ENCODE results near the gene CUL2. TPM values are rescaled to one million over a fixed set of nuclear protein-coding genes. Genes with fewer than 3 reads are reported as not detected.

Gene CUL2
- total and polyA plus RNA-seq, 10 of the 15 experiments (the other 5 are each of a cell fraction or from before 2014, with no cell fraction given), result 11.9 to 56.5 (median 33.2) TPM

GRCh38 chr10:35017608-35018007 lies 72.5 kb downstream of the CUL2 start (continued):
- TF ChIP-seq REST (IDR thresholded peaks at IDR 0.05; ENCODE audit: low read depth, low read length) (no peak), CHD1 (IDR thresholded peaks at IDR 0.05; ENCODE audit: low read depth, low read length) (no peak), CTCF (IDR thresholded peaks at IDR 0.05 in 2 of 3, conservative IDR thresholded peaks at IDR 0.05 in 1 of 3; ENCODE audit: control insufficient read depth in 2 of 3, extremely low read depth in 1 of 3, insufficient read depth in 1 of 3, low read depth in 3 of 3, low read length in 3 of 3) (no peak), ZSCAN29 (IDR thresholded peaks at IDR 0.05) (no peak), TCF12 (IDR thresholded peaks at IDR 0.05; ENCODE audit: low read depth, low read length) (no peak), ETV6 (conservative IDR thresholded peaks at IDR 0.05 in 1 of 2, IDR thresholded peaks at IDR 0.05 in 1 of 2; ENCODE audit: borderline replicate concordance in 1 of 2, low read depth in 1 of 2) (no peak), RFX5 (IDR thresholded peaks at IDR 0.05; ENCODE audit: low read depth, low read length) (no peak), HSF1 (IDR thresholded peaks at IDR 0.05; ENCODE audit: low read depth, low read length) (no peak), NR2C2 (IDR thresholded peaks at IDR 0.05; ENCODE audit: borderline replicate concordance, control insufficient read depth, insufficient read length, low read depth) (no peak), BCLAF1 (IDR thresholded peaks at IDR 0.05) (no peak)

Measured in GM12878 (cell line).